ENCODE results near the gene NOXO1.
"Not testable (repeated sequence)": the region's sequence is repeated elsewhere in the genome, so short reads cannot be mapped to it uniquely, and the experiment has no call there.

NOXO1 gene

GRCh38 chr16:2019518-2019920 lies 38.2 kb upstream of the NOXO1 start, which contains the start of gene NPW:
Gene NPW, plus strand, starts transcription at chr16:2019785.
- peaks cover 25% of the 10 kb centered on the region for H3K27me3 Mint-ChIP-seq
- H3K36me3 Mint-ChIP-seq (ENCODE audit: low read depth) = no peaks in the 10 kb centered on the region
- H3K27ac Mint-ChIP-seq = peak within 1 kb of the TSS; percentile 55
- H3K9me3 Mint-ChIP-seq = no peaks in the 10 kb centered on the region
- peaks cover 21% of the 10 kb centered on the region for H3K4me1 Mint-ChIP-seq (ENCODE audit: low read depth)
- peak within 1 kb of the TSS; percentile 72 for H3K4me3 Mint-ChIP-seq

GRCh38 chr16:2016407-2016922 lies 35.2 kb upstream of the NOXO1 start:
- H3K4me1 Mint-ChIP-seq (ENCODE audit: low read depth) = peaks cover 6% of the 10 kb centered on the region
- no peak overlapping the region for H3K27ac Mint-ChIP-seq
- no peak overlapping the region for H3K4me3 Mint-ChIP-seq
- no peaks in the 10 kb centered on the region for H3K36me3 Mint-ChIP-seq (ENCODE audit: low read depth)
- peaks cover 11% of the 10 kb centered on the region for H3K27me3 Mint-ChIP-seq
- no peaks in the 10 kb centered on the region for H3K9me3 Mint-ChIP-seq

- H3K27me3 Mint-ChIP-seq = peaks cover 9% of the 10 kb centered on the region
- no peaks in the 10 kb centered on the region for H3K9me3 Mint-ChIP-seq
- no peaks in the 10 kb centered on the region for H3K36me3 Mint-ChIP-seq (ENCODE audit: low read depth)
- H3K4me3 Mint-ChIP-seq = no peak overlapping the region
- H3K27ac Mint-ChIP-seq = no peak overlapping the region
- H3K4me1 Mint-ChIP-seq (ENCODE audit: low read depth) = peaks cover 5% of the 10 kb centered on the region
Measured at GRCh38 chr16:2015947-2016208, 34.6 kb upstream of the NOXO1 start.

- peaks cover 5% of the 10 kb centered on the region for H3K27me3 Mint-ChIP-seq
- no peak overlapping the region for H3K4me3 Mint-ChIP-seq
- H3K4me1 Mint-ChIP-seq (ENCODE audit: low read depth) = peaks cover 3% of the 10 kb centered on the region
- H3K9me3 Mint-ChIP-seq = no peaks in the 10 kb centered on the region
- H3K27ac Mint-ChIP-seq = no peak overlapping the region
- no peaks in the 10 kb centered on the region for H3K36me3 Mint-ChIP-seq (ENCODE audit: low read depth)
Measured at GRCh38 chr16:2015117-2015946, 34.1 kb upstream of the NOXO1 start.

- Mint-ChIP-seq H3K27ac (no peak overlapping the region), H3K9me3 (no peaks in the 10 kb centered on the region)
Measured at GRCh38 chr16:2013527-2013926, 32.3 kb upstream of the NOXO1 start.

GRCh38 chr16:2011726-2012125 lies 30.5 kb upstream of the NOXO1 start:
- not testable (repeated sequence) for H3K27me3 Mint-ChIP-seq

More at GRCh38 chr16:2013527-2013926, 32.3 kb upstream of the NOXO1 start:
- H3K27me3 Mint-ChIP-seq = no peaks in the 10 kb centered on the region
- peaks cover 10% of the 10 kb centered on the region for H3K4me1 Mint-ChIP-seq (ENCODE audit: low read depth)
- H3K4me3 Mint-ChIP-seq = no peak overlapping the region
- peaks cover 4% of the 10 kb centered on the region for H3K36me3 Mint-ChIP-seq (ENCODE audit: low read depth)

GRCh38 chr16:2009791-2010510 lies 28.7 kb upstream of the NOXO1 start, which contains the start of gene ZNF598:
Gene ZNF598, minus strand, starts transcription at chr16:2009821.
- no peaks in the 10 kb centered on the region for H3K27me3 Mint-ChIP-seq
- H3K4me3 Mint-ChIP-seq = peak within 1 kb of the TSS; percentile 98
- peaks cover 19% of the 10 kb centered on the region for H3K36me3 Mint-ChIP-seq (ENCODE audit: low read depth)
- peak within 1 kb of the TSS; percentile 97 for H3K27ac Mint-ChIP-seq
- H3K4me1 Mint-ChIP-seq (ENCODE audit: low read depth) = peaks cover 43% of the 10 kb centered on the region
- H3K9me3 Mint-ChIP-seq = no peaks in the 10 kb centered on the region

More at GRCh38 chr16:2011726-2012125, 30.5 kb upstream of the NOXO1 start:
- Mint-ChIP-seq H3K36me3 (ENCODE audit: low read depth) (peaks cover 16% of the 10 kb centered on the region), H3K4me1 (ENCODE audit: low read depth) (peaks cover 28% of the 10 kb centered on the region), H3K4me3 (peak overlapping the region; percentile 41)
- not testable (repeated sequence) for H3K27ac Mint-ChIP-seq, H3K9me3 Mint-ChIP-seq

GRCh38 chr16:2009164-2009711 lies 28.0 kb upstream of the NOXO1 start:
- no peaks in the 10 kb centered on the region for H3K27me3 Mint-ChIP-seq
- peak overlapping the region; percentile 96 for H3K27ac Mint-ChIP-seq
- no peaks in the 10 kb centered on the region for H3K9me3 Mint-ChIP-seq
- peak overlapping the region; percentile 98 for H3K4me3 Mint-ChIP-seq
- peaks cover 46% of the 10 kb centered on the region for H3K4me1 Mint-ChIP-seq (ENCODE audit: low read depth)
- peaks cover 19% of the 10 kb centered on the region for H3K36me3 Mint-ChIP-seq (ENCODE audit: low read depth)

- Mint-ChIP-seq H3K27me3 (no peaks in the 10 kb centered on the region), H3K4me3 (peak overlapping the region; percentile 98), H3K36me3 (ENCODE audit: low read depth) (peaks cover 19% of the 10 kb centered on the region), H3K9me3 (no peaks in the 10 kb centered on the region), H3K4me1 (ENCODE audit: low read depth) (peaks cover 46% of the 10 kb centered on the region), H3K27ac (peak overlapping the region; percentile 96)
Measured at GRCh38 chr16:2008631-2009163, 27.4 kb upstream of the NOXO1 start.

GRCh38 chr16:2008009-2008526 lies 26.8 kb upstream of the NOXO1 start:
- Mint-ChIP-seq H3K27me3 (no peaks in the 10 kb centered on the region), H3K27ac (peak overlapping the region; percentile 96), H3K9me3 (no peaks in the 10 kb centered on the region), H3K4me1 (ENCODE audit: low read depth) (peaks cover 46% of the 10 kb centered on the region), H3K4me3 (peak overlapping the region; percentile 98), H3K36me3 (ENCODE audit: low read depth) (peaks cover 19% of the 10 kb centered on the region)

GRCh38 chr16:2007081-2007836 lies 26.0 kb upstream of the NOXO1 start:
- Mint-ChIP-seq H3K36me3 (ENCODE audit: low read depth) (peaks cover 22% of the 10 kb centered on the region), H3K4me1 (ENCODE audit: low read depth) (peaks cover 46% of the 10 kb centered on the region), H3K27me3 (no peaks in the 10 kb centered on the region), H3K27ac (peak overlapping the region; percentile 96), H3K4me3 (peak overlapping the region; percentile 98), H3K9me3 (no peaks in the 10 kb centered on the region)

GRCh38 chr16:2006317-2006716 lies 25.0 kb upstream of the NOXO1 start:
- Mint-ChIP-seq H3K27ac (peak overlapping the region; percentile 61), H3K36me3 (ENCODE audit: low read depth) (peaks cover 24% of the 10 kb centered on the region), H3K9me3 (no peaks in the 10 kb centered on the region), H3K27me3 (no peaks in the 10 kb centered on the region), H3K4me1 (ENCODE audit: low read depth) (peaks cover 46% of the 10 kb centered on the region), H3K4me3 (peak overlapping the region; percentile 54)

GRCh38 chr16:2005646-2006045 lies 24.4 kb upstream of the NOXO1 start:
- Mint-ChIP-seq H3K4me1 (ENCODE audit: low read depth) (peaks cover 45% of the 10 kb centered on the region), H3K27me3 (no peaks in the 10 kb centered on the region), H3K36me3 (ENCODE audit: low read depth) (peaks cover 28% of the 10 kb centered on the region), H3K27ac (no peak overlapping the region), H3K4me3 (peak overlapping the region; percentile 54), H3K9me3 (no peaks in the 10 kb centered on the region)

Data from stimulated activated naive CD8-positive, alpha-beta T cell treated with anti-CD3 and anti-CD28 coated beads, Interleukin-15, Interleukin-2, amounts not matched to agents 100 ng/mL and 50 ng/mL, for 24 hours (primary cell).